K562 (cell line): ENCODE results near the gene EZH2. TPM values are rescaled to one million over a fixed set of nuclear protein-coding genes. Genes with fewer than 3 reads are reported as not detected.

ENCODE experiments used
- ATF4 ChIP-seq: fragments of 450-650 bp; formaldehyde crosslinking; IDR thresholded peaks from 2 replicates; pipeline ENCODE4 v1.4.0; 2022; ENCODE audit warnings: mild to moderate bottlenecking, moderate library complexity
- EWSR1 ChIP-seq: fragments of 450-650 bp; IDR thresholded peaks from 2 replicates; pipeline ENCODE4 v1.6.1; 2018; ENCODE audit warnings: borderline replicate concordance, mild to moderate bottlenecking, low read depth, moderate library complexity; ENCODE audit not compliant: partially characterized antibody
- FOXP4 ChIP-seq: sonication (generic); formaldehyde crosslinking; IDR thresholded peaks from 2 replicates; pipeline ENCODE4 v1.8.0; 2022; ENCODE audit warnings: mild to moderate bottlenecking, missing genetic modification reagents, borderline replicate concordance
- PPARD ChIP-seq: fragments of 250-450 bp; sonication (Bioruptor Pico); IDR thresholded peaks from 2 replicates; pipeline ENCODE4 v1.8.0; 2022; ENCODE audit warnings: inconsistent platforms, mild to moderate bottlenecking, moderate library complexity
- PRDM10 ChIP-seq: fragments of 450-650 bp; IDR thresholded peaks from 2 replicates; pipeline ENCODE4 v1.6.1; 2018; ENCODE audit not compliant: partially characterized antibody
- PRMT5 ChIP-seq: sonication (generic); formaldehyde crosslinking; IDR thresholded peaks from 2 replicates; pipeline ENCODE4 v1.5.0; 2020; ENCODE audit warnings: missing genetic modification reagents
- SIX5 ChIP-seq, 2 experiments: IDR thresholded peaks; 2 replicates each; pipeline ENCODE4 v1.6.1; 2011; ENCODE audit warnings: low read length in 2 of 2, borderline replicate concordance in 1 of 2, low read depth in 1 of 2, mild to moderate bottlenecking in 1 of 2, moderate library complexity in 1 of 2; ENCODE audit not compliant: insufficient read depth in 1 of 2
- SLC30A9 ChIP-seq: fragments of 250-450 bp; sonication (Bioruptor Pico); IDR thresholded peaks from 2 replicates; pipeline ENCODE4 v1.8.0; 2022; ENCODE audit warnings: mild to moderate bottlenecking, moderate library complexity
- ZNF518B ChIP-seq: fragments of 250-450 bp; sonication (Bioruptor Pico); IDR thresholded peaks from 2 replicates; pipeline ENCODE4 v1.5.0; 2021; ENCODE audit warnings: mild to moderate bottlenecking, moderate library complexity
- ZNF609 ChIP-seq: sonication (generic); formaldehyde crosslinking; IDR thresholded peaks from 2 replicates; pipeline ENCODE4 v1.8.1; 2023; ENCODE audit warnings: missing genetic modification reagents, mild to moderate bottlenecking, borderline replicate concordance
- polyA plus RNA-seq, 8 experiments: library from polyadenylated mRNA; depleted of rRNA in 4 of 8; stranded (reverse) in 5 of 8; unstranded in 3 of 8; fragments of >200 nt; fragmentation: Nextera tagmentation in 2 of 8; fragmentation: Illumina TruSeq in 1 of 8; extraction: Ambion mirVana in 2 of 8; extraction: Trizol in 1 of 8; gene quantifications; 2 replicates each; pipeline versions ENCODE4 v1.2.1 to v1.2.3, GENCODE V29; 2011 to 2014; ENCODE audit warnings: inconsistent platforms in 1 of 8, missing spikeins in 1 of 8
- total RNA-seq, 7 experiments: library from RNA; depleted of rRNA in 6 of 7; stranded (reverse); fragments of >200 nt in 6 of 7; fragmentation: Illumina TruSeq in 2 of 7; extraction: Trizol in 2 of 7; gene quantifications; 2 replicates each; pipeline versions ENCODE4 v1.2.1 to v1.2.3, GENCODE V29; 2011 to 2021; ENCODE audit warnings: low replicate concordance in 1 of 7

Gene EZH2
- total and polyA plus RNA-seq, 9 of the 15 experiments (the other 6 are each of a cell fraction or from before 2014, with no cell fraction given): 48.7 to 175 (median 98.6) TPM

- TF ChIP-seq PRDM10: peak; percentile 24
- TF ChIP-seq ZNF609: no peak
- TF ChIP-seq EWSR1: no peak
- TF ChIP-seq SIX5 (IDR thresholded peaks at IDR 0.05; ENCODE audit: borderline replicate concordance in 1 of 2, insufficient read depth in 1 of 2, low read depth in 1 of 2, low read length in 2 of 2): no peak
- TF ChIP-seq FOXP4: no peak
- no peak for TF ChIP-seq SLC30A9 (CRISPR knock-in tag)
- TF ChIP-seq PRMT5 (CRISPR knock-in tag): no peak
- no peak for TF ChIP-seq ATF4 (CRISPR knock-in tag)
- TF ChIP-seq PPARD (CRISPR knock-in tag): no peak
- no peak for TF ChIP-seq ZNF518B
Measured at GRCh38 chr7:148867596-148868377, 16.3 kb downstream of the EZH2 start (continued).
